SK-N-SH (cell line): ENCODE results near the gene PRPF4.

Experiments used
- FOXJ3 ChIP-seq: sonication (generic); formaldehyde crosslinking; IDR thresholded peaks from 2 replicates; pipeline ENCODE4 v1.5.1; 2020; ENCODE audit warnings: mild to moderate bottlenecking, missing genetic modification reagents
- MXI1 ChIP-seq: IDR thresholded peaks from 2 replicates; pipeline ENCODE4 v1.6.1; 2012; ENCODE audit warnings: mild to moderate bottlenecking, low read depth, low read length, improper control_type of control experiment
- POLR2AphosphoS5 ChIP-seq: IDR thresholded peaks from 2 replicates; pipeline ENCODE4 v1.6.1; 2012; ENCODE audit warnings: low read depth, low read length
- RXRA ChIP-seq: IDR thresholded peaks from 2 replicates; pipeline ENCODE4 v1.4.0; 2012; ENCODE audit warnings: low read depth, mild to moderate bottlenecking, borderline replicate concordance
- YY1 ChIP-seq: IDR thresholded peaks from 2 replicates; pipeline ENCODE4 v1.4.0; 2012; ENCODE audit warnings: low read depth, mild to moderate bottlenecking
- TF ChIP-seq, protein P1 (sequence below): fragments of 200-600 bp; sonication (generic); IDR thresholded peaks from 2 replicates; pipeline ENCODE4 v1.6.1; 2017; ENCODE audit warnings: antibody characterized with exemption, mild to moderate bottlenecking, moderate library complexity
- TF ChIP-seq, protein P2 (sequence below): IDR thresholded peaks from 2 replicates; pipeline ENCODE4 v1.4.0; 2012; ENCODE audit warnings: low read depth, borderline replicate concordance

DNA sequence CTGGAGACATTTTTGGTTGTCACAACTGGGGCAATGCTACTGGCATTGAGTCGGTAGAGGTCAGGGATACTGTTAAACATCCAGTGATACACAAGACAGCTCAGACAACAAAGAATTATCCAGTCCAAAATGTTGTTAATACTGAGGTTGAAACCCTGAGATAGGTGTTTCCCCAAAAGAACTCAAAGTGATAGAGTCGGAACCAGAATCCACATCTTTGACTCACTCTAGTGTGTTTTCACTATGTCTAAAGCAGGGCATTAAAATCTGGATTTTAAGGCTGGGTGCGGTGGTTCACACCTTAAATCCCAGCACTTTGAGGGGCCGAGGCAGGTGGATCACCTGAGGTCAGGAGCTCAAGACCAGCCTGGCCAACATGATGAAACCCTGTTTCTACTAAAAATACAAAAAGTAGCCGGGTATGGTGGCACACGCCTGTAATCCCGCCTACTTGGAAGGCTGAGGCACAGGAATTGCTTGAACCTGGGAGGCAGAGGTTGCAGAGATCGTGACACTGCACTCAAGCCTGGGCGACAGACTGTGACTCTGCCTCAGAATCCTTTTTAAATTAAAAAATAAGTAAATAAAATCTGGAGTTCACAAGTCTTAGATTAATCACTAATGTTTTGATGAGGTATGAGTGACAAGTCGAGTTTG lies 37.1 kb upstream of the PRPF4 start:
- TF ChIP-seq, protein P1, sequence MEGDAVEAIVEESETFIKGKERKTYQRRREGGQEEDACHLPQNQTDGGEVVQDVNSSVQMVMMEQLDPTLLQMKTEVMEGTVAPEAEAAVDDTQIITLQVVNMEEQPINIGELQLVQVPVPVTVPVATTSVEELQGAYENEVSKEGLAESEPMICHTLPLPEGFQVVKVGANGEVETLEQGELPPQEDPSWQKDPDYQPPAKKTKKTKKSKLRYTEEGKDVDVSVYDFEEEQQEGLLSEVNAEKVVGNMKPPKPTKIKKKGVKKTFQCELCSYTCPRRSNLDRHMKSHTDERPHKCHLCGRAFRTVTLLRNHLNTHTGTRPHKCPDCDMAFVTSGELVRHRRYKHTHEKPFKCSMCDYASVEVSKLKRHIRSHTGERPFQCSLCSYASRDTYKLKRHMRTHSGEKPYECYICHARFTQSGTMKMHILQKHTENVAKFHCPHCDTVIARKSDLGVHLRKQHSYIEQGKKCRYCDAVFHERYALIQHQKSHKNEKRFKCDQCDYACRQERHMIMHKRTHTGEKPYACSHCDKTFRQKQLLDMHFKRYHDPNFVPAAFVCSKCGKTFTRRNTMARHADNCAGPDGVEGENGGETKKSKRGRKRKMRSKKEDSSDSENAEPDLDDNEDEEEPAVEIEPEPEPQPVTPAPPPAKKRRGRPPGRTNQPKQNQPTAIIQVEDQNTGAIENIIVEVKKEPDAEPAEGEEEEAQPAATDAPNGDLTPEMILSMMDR: no peak
- TF ChIP-seq POLR2AphosphoS5: no peak
- no peak for TF ChIP-seq MXI1
- no peak for TF ChIP-seq RXRA
- TF ChIP-seq, protein P2, sequence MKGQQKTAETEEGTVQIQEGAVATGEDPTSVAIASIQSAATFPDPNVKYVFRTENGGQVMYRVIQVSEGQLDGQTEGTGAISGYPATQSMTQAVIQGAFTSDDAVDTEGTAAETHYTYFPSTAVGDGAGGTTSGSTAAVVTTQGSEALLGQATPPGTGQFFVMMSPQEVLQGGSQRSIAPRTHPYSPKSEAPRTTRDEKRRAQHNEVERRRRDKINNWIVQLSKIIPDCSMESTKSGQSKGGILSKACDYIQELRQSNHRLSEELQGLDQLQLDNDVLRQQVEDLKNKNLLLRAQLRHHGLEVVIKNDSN: no peak
- TF ChIP-seq YY1: no peak
- TF ChIP-seq FOXJ3 (CRISPR knock-in tag): no peak
